Measurements from ENCODE around the gene ADD1.

The ADD1 gene

DNA sequence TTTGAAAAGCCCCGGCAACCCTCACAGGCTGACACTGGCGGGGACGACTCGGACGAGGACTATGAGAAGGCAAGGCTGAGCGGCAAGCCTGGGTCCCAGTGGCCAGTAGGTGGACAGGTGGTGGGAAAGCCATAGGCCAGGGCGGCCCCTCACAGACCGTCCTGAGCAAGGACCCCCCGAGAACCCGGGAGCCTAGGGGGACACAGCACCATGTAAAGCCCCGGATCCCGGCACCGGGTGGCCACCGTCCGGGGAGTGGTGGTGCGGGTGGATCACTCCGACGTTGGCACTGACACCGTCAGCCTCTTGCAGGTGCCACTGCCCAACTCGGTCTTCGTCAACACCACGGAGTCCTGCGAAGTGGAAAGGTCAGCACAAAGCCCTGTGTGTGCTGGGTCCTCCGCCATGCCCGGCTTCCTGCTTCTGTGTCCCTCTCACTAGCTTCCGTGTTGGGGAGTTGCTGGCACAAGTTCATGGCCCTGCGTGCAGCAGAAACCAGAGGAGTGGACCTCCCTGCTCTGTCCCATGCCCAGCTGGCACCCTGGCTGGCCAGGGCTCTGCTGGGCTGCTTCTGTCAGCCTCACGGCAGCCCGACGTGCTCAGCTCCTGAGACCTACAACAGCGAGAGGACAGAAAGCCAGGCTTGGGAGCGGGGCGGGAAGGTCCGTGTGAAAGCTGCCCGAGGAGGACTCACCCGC lies 11.9 kb upstream of the ADD1 start:
- H3K4me1 ChIP-seq (ENCODE audit: control insufficient read depth, insufficient read depth, low read length, poor library complexity, severe bottlenecking), result peaks cover 8% of the 10 kb centered on the region
- H3K4me3 ChIP-seq (ENCODE audit: extremely low read depth, insufficient read depth, low read length, poor library complexity, severe bottlenecking), result no peak overlapping the region
- H3K9me3 ChIP-seq (ENCODE audit: control insufficient read depth, low read length), result no peaks in the 10 kb centered on the region
- WGBS, 2 experiments (ENCODE audit: insufficient coverage in 2 of 2), result 95 to 97% methylated on average over 31 of the region's 36 CpGs
- peaks cover 83% of the 10 kb centered on the region for H3K36me3 ChIP-seq (ENCODE audit: control insufficient read depth, insufficient read depth, low read length)
- no peak overlapping the region for H3K27ac ChIP-seq (ENCODE audit: low read depth, low read length, severe bottlenecking)

DNA sequence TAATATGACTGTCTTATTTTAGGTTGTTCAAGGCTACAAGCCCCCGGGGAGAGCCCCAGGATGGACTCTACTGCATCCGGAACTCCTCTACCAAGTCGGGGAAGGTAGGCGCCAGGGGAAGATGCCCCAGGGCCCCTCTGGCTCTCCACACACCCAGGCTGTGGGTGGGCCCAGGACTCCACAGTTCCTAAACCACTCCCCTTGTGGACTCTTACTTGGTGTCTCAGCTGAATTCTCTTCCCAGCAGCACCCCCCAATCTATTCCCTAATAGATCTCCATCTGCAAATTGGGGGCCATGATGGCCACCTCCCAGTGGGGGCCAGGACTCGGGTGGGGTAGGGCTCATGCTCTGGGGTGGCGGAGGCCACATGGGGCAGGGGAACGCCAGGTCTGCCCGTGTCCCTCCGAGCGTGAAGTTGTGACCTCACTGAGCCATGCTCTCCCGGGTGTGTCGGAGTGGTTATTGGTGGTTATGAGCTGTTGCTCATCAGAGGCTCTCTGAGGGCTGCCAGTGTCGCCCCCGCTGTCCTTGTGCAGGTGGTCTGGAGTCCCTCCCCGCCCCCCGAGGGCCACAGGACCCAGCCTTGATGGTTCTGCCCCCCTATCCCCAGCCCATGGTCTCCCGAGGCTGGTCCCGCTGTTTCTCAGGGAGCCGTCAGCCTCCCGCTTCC lies 11.2 kb upstream of the ADD1 start:
- Histone ChIP-seq H3K36me3 (ENCODE audit: control insufficient read depth, insufficient read depth, low read length) (peaks cover 77% of the 10 kb centered on the region), H3K4me1 (ENCODE audit: control insufficient read depth, insufficient read depth, low read length, poor library complexity, severe bottlenecking) (peaks cover 11% of the 10 kb centered on the region), H3K27ac (ENCODE audit: low read depth, low read length, severe bottlenecking) (no peak overlapping the region), H3K9me3 (ENCODE audit: control insufficient read depth, low read length) (no peaks in the 10 kb centered on the region), H3K4me3 (ENCODE audit: extremely low read depth, insufficient read depth, low read length, poor library complexity, severe bottlenecking) (no peak overlapping the region)
- 96 to 99% methylated on average over 13 to 19 of the region's 20 CpGs for WGBS, 2 experiments (ENCODE audit: insufficient coverage in 2 of 2)

DNA sequence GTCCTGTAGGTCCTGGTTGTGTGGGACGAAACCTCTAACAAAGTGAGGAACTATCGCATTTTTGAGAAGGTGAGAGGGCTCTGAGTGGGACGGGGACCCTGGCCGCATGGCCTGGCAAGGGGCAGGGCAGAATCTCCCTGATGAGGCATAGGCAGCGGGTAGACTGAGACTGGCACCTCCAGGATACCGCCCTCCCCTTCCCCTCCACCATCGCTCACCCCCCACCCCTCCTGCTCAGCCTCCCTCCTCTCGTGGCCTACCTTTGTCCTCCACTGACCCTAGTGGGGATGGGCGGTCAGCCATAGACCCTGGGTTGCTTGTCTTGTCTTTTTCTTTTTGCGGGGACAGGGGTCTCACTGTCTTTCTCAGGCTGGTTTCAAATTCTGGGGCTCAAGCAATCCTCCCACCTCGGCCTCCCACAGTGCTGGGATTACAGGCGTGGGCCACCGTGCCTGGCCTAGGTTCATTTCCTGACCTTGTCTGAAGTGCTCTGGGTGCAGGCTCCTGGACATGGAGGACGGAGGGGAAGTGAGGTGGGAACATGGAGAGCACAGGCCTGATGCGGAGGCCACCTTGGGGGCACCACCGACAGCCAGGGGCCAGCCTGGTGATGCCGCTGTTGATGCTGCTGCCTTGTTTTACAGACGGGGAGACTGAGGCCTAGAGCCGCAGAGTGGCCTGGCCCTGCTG lies 10.5 kb upstream of the ADD1 start:
- peaks cover 73% of the 10 kb centered on the region for H3K36me3 ChIP-seq (ENCODE audit: control insufficient read depth, insufficient read depth, low read length)
- H3K4me3 ChIP-seq (ENCODE audit: extremely low read depth, insufficient read depth, low read length, poor library complexity, severe bottlenecking), result no peak overlapping the region
- H3K9me3 ChIP-seq (ENCODE audit: control insufficient read depth, low read length), result no peaks in the 10 kb centered on the region
- 93 to 98% methylated on average over 9 to 16 of the region's 19 CpGs for WGBS, 2 experiments (ENCODE audit: insufficient coverage in 2 of 2)
- H3K27ac ChIP-seq (ENCODE audit: low read depth, low read length, severe bottlenecking), result no peak overlapping the region
- peaks cover 17% of the 10 kb centered on the region for H3K4me1 ChIP-seq (ENCODE audit: control insufficient read depth, insufficient read depth, low read length, poor library complexity, severe bottlenecking)

DNA sequence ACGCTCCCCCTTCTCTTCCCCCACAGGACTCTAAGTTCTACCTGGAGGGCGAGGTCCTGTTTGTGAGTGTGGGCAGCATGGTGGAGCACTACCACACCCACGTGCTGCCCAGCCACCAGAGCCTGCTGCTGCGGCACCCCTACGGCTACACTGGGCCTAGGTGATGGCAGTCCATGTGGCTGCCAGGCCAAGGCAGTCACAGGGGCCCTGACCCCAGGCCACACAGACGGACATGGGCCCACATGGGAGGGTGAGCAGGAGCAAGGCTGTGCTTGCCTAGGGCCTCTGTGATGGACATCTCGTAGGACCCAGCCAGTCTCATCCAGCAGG lies 10.0 kb upstream of the ADD1 start:
- Histone ChIP-seq H3K4me1 (ENCODE audit: control insufficient read depth, insufficient read depth, low read length, poor library complexity, severe bottlenecking) (peaks cover 20% of the 10 kb centered on the region), H3K36me3 (ENCODE audit: control insufficient read depth, insufficient read depth, low read length) (peaks cover 68% of the 10 kb centered on the region), H3K9me3 (ENCODE audit: control insufficient read depth, low read length) (no peaks in the 10 kb centered on the region), H3K4me3 (ENCODE audit: extremely low read depth, insufficient read depth, low read length, poor library complexity, severe bottlenecking) (no peak overlapping the region), H3K27ac (ENCODE audit: low read depth, low read length, severe bottlenecking) (no peak overlapping the region)
- 94 to 96% methylated on average over 5 to 6 of the region's 7 CpGs for WGBS, 2 experiments (ENCODE audit: insufficient coverage in 2 of 2)

DNA sequence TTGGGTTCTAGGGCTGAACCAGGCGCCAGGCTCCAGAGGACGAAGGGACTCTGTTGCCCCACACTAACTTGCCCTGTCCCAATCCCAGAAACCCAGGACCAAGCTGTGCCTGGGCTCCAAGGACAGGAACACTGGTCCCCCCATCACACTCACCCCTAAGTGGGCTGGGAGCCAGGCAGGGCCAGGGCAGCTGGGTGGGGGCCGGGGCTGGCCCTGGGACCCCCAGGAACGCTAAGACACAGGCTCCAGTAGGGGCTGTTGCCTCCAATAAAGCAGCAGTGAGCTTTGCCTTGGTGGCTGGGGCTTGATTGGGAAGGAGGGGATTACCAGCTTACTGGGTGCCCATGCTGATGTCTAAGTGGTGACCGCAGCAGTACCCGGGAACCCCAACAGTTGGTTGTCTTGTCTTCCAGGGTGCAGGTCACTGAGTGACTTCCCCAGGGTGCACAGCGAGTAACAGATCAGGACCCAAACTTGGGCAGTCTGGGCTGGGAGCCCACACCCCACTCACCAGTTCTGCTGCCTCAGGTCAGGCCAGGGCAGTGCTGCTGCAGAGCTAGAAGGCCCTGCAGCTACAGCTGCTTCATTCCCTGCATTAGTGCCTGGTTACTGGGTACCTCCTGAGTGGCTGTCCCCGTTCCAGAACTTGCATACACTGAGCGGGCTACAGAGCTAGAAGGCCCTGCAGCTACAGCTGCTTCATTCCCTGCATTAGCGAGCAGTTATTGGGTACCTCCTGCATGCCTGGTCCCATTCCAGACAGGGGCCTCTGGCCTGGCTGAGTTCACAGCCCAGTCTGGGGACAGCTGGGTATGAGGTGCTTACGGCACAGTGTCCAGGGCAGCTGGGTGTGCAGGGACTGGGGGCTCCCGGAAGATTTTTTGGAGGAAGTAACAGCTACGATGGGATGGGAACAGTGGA lies 9.4 kb upstream of the ADD1 start:
- Histone ChIP-seq H3K27ac (ENCODE audit: low read depth, low read length, severe bottlenecking) (no peak overlapping the region), H3K4me1 (ENCODE audit: control insufficient read depth, insufficient read depth, low read length, poor library complexity, severe bottlenecking) (peaks cover 20% of the 10 kb centered on the region), H3K36me3 (ENCODE audit: control insufficient read depth, insufficient read depth, low read length) (peaks cover 67% of the 10 kb centered on the region), H3K9me3 (ENCODE audit: control insufficient read depth, low read length) (no peaks in the 10 kb centered on the region), H3K4me3 (ENCODE audit: extremely low read depth, insufficient read depth, low read length, poor library complexity, severe bottlenecking) (no peak overlapping the region)
- WGBS, 2 experiments (ENCODE audit: insufficient coverage in 2 of 2), result 94% methylated on average over 12 of the region's 13 CpGs

DNA sequence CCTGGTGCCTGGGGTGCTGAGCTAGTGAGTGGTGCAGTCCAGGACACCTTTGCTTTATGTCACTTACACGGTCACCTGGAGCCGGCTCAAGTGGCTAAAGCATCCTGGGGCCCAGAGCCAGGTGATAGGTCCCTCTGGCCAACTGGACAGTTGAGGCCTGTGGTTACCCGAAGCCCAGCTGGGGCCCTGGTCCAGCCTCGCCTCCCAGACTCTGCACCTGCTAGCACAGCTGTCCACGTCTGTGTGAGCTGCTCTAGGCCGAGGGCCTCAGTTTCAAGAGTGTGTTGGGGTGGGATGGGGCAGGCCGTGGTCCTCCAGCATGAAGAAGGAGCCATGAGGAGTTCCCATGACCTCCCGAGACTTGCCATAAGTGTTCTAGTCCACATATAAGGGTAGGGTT lies 7.7 kb upstream of the ADD1 start:
- H3K36me3 ChIP-seq (ENCODE audit: control insufficient read depth, insufficient read depth, low read length), result peaks cover 52% of the 10 kb centered on the region
- WGBS, 2 experiments (ENCODE audit: insufficient coverage in 2 of 2), result 93 to 96% methylated on average over 8 of the region's 8 CpGs
- peaks cover 12% of the 10 kb centered on the region for H3K4me1 ChIP-seq (ENCODE audit: control insufficient read depth, insufficient read depth, low read length, poor library complexity, severe bottlenecking)
- no peaks in the 10 kb centered on the region for H3K9me3 ChIP-seq (ENCODE audit: control insufficient read depth, low read length)
- H3K4me3 ChIP-seq (ENCODE audit: extremely low read depth, insufficient read depth, low read length, poor library complexity, severe bottlenecking), result no peak overlapping the region
- no peak overlapping the region for H3K27ac ChIP-seq (ENCODE audit: low read depth, low read length, severe bottlenecking)

DNA sequence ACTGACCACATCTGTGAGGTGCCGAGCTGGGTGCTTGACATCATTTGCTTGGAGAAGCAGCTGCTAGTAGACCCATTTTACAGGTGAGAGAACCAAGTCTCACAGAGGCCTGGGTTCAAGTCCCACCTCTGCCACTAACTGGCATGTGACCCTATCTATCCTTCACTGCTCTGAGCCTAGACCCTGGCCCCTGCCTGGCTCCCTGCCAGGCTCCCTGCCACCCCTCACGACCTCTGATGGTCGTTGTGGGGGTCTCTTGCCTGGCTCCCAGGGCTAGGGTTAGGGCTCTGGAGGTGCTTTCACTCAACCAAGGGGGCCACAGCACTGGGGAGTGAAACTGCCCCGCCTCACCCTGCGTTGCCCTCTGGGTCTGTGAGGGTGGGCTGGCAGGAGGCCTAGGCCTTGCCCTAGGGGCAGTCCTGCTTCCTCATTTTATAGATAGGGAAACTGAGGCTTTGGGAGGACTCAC lies 7.2 kb upstream of the ADD1 start:
- WGBS, 2 experiments (ENCODE audit: insufficient coverage in 2 of 2), result 92 to 94% methylated on average over 5 of the region's 5 CpGs
- Histone ChIP-seq H3K36me3 (ENCODE audit: control insufficient read depth, insufficient read depth, low read length) (peaks cover 47% of the 10 kb centered on the region), H3K9me3 (ENCODE audit: control insufficient read depth, low read length) (no peaks in the 10 kb centered on the region), H3K27ac (ENCODE audit: low read depth, low read length, severe bottlenecking) (no peak overlapping the region), H3K4me3 (ENCODE audit: extremely low read depth, insufficient read depth, low read length, poor library complexity, severe bottlenecking) (no peak overlapping the region), H3K4me1 (ENCODE audit: control insufficient read depth, insufficient read depth, low read length, poor library complexity, severe bottlenecking) (peaks cover 12% of the 10 kb centered on the region)

DNA sequence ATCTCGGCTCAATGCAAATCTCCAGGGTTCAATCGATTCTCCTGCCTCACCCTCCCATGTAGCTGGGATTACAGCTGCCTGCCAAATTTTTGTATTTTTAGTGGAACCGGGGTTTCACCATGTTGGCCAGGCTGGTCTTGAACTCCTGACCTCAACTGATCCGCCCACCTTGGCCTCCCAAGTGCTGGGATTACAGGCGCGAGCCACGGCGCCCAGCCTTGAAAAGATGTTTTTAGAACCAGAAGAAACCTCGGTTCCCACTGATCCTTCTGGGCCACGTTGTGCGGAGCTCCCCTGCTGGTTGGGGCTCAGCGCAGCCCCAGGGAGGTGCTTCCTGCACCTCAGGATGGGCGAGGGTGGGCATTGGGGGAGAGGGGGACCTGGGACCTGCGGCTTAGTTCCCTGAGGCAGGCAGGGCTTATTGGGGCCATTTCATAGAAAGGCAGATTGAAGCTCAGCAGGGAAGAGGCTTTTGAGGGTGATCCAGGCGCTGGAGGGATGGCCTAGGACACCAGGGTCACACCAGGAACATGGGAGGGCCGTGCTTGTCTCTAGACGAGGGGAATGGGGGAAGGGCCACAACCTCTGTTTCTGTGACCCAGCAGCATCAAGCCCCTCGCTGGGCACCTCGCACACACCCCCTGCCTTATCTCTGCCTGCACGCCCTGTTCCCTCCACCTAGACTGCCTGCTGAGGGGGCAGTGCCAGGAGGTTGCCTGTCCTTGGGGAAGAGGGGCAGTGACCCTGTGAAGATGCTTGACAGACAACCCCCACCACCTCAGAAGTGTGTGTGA lies 6.3 kb upstream of the ADD1 start:
- no peak overlapping the region for H3K4me3 ChIP-seq (ENCODE audit: extremely low read depth, insufficient read depth, low read length, poor library complexity, severe bottlenecking)
- 69 to 75% methylated on average over 17 of the region's 20 CpGs for WGBS, 2 experiments (ENCODE audit: insufficient coverage in 2 of 2)
- H3K27ac ChIP-seq (ENCODE audit: low read depth, low read length, severe bottlenecking), result no peak overlapping the region
- peaks cover 12% of the 10 kb centered on the region for H3K4me1 ChIP-seq (ENCODE audit: control insufficient read depth, insufficient read depth, low read length, poor library complexity, severe bottlenecking)
- H3K36me3 ChIP-seq (ENCODE audit: control insufficient read depth, insufficient read depth, low read length), result peaks cover 39% of the 10 kb centered on the region
- H3K9me3 ChIP-seq (ENCODE audit: control insufficient read depth, low read length), result no peaks in the 10 kb centered on the region

DNA sequence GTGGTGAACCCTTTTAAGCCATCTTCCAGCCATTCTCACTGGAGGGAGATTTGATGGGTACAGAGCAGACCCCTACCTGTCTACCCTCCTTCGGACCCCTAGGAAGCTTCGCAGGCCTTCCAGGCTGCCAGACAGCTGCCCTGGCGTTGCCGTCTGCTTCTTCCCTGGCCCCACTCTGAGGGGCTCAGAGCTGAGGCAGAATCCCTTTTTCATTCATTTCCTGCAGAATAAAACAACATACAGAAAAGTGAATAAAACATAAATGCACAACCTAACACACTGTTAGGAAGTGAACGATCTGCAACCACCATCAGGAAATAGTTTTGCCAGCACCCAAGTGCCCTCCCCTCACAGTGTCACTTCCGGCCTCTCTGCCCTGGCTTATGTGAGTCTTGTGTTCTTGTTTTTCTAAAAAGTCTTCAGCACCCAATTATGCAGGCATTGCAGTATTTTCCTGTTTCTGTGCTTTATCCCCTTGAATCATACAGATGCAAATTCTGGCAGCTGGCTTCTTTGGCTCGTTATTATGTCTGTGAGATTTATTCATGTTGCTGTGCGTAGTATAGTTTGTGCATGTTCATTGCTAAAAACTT lies 5.6 kb upstream of the ADD1 start:
- Histone ChIP-seq H3K4me3 (ENCODE audit: extremely low read depth, insufficient read depth, low read length, poor library complexity, severe bottlenecking) (no peak overlapping the region), H3K36me3 (ENCODE audit: control insufficient read depth, insufficient read depth, low read length) (peaks cover 32% of the 10 kb centered on the region), H3K9me3 (ENCODE audit: control insufficient read depth, low read length) (no peaks in the 10 kb centered on the region), H3K4me1 (ENCODE audit: control insufficient read depth, insufficient read depth, low read length, poor library complexity, severe bottlenecking) (peaks cover 12% of the 10 kb centered on the region), H3K27ac (ENCODE audit: low read depth, low read length, severe bottlenecking) (peak overlapping the region; percentile 45)
- WGBS, 2 experiments (ENCODE audit: insufficient coverage in 2 of 2), result 77 to 97% methylated on average over 5 to 6 of the region's 8 CpGs
